K562 (cell line): Measurements from ENCODE around the gene FAM234A. TPM values are rescaled to one million over a fixed set of nuclear protein-coding genes. Genes with fewer than 3 reads are reported as not detected.
A peak's percentile ranks its signal among the peaks of the same experiment; 100 is the strongest.

Experiments used
- DDX20 ChIP-seq: fragments of 450-650 bp; IDR thresholded peaks from 2 replicates; pipeline ENCODE4 v1.6.1; 2016; ENCODE audit warnings: missing genetic modification characterization, low read depth, mild to moderate bottlenecking, missing compliant biosample characterization, moderate library complexity
- ILK ChIP-seq: fragments of 450-650 bp; IDR thresholded peaks from 2 replicates; pipeline ENCODE4 v1.6.1; 2016; ENCODE audit warnings: missing genetic modification characterization, low read depth, mild to moderate bottlenecking, missing compliant biosample characterization, moderate library complexity, borderline replicate concordance
- KAT2B ChIP-seq: IDR thresholded peaks from one replicate; pipeline ENCODE4 v1.6.1; 2012; ENCODE audit warnings: low read depth, mild to moderate bottlenecking, control low read depth, inconsistent platforms, low read length, moderate library complexity
- MCM2 ChIP-seq: fragments of 450-650 bp; IDR thresholded peaks from 2 replicates; pipeline ENCODE4 v1.6.1; 2017; ENCODE audit warnings: low read depth, mild to moderate bottlenecking
- MYC ChIP-seq, 2 experiments: fragments of 250-450 bp in 1 of 2; sonication (Bioruptor Pico) in 1 of 2; IDR thresholded peaks; 2 replicates each; pipeline versions ENCODE4 v1.5.1 to v1.6.1; 2012 to 2021; ENCODE audit warnings: low read depth in 2 of 2, borderline replicate concordance in 1 of 2, improper control_type of control experiment in 1 of 2, low read length in 1 of 2, mild to moderate bottlenecking in 1 of 2, moderate library complexity in 1 of 2
- PTRF ChIP-seq: fragments of 450-650 bp; IDR thresholded peaks from 2 replicates; pipeline ENCODE4 v1.6.1; 2016; ENCODE audit warnings: mild to moderate bottlenecking, missing genetic modification characterization, missing compliant biosample characterization
- RNF219 ChIP-seq: fragments of 250-450 bp; sonication (Bioruptor Pico); IDR thresholded peaks from 2 replicates; pipeline ENCODE4 v1.5.0; 2022; ENCODE audit warnings: mild to moderate bottlenecking
- TFE3 ChIP-seq: fragments of 450-650 bp; formaldehyde crosslinking; IDR thresholded peaks from 2 replicates; pipeline ENCODE4 v1.4.0; 2020; ENCODE audit warnings: mild to moderate bottlenecking, mixed read lengths
- ZNF764 ChIP-seq: fragments of 250-450 bp; sonication (Bioruptor Pico); IDR thresholded peaks from 2 replicates; pipeline ENCODE4 v1.4.0; 2020; ENCODE audit warnings: low read depth, mild to moderate bottlenecking, moderate library complexity
- ZNF79 ChIP-seq: fragments of 250-450 bp; sonication (Bioruptor Pico); IDR thresholded peaks from 2 replicates; pipeline ENCODE4 v1.4.0; 2020; ENCODE audit warnings: low read depth, mild to moderate bottlenecking, moderate library complexity
- ZSCAN29 ChIP-seq: fragments of 450-650 bp; IDR thresholded peaks from 2 replicates; pipeline ENCODE4 v1.6.1; 2017
- polyA plus RNA-seq, 8 experiments: library from polyadenylated mRNA; depleted of rRNA in 4 of 8; stranded (reverse) in 5 of 8; unstranded in 3 of 8; fragments of >200 nt; fragmentation: Nextera tagmentation in 2 of 8; fragmentation: Illumina TruSeq in 1 of 8; extraction: Ambion mirVana in 2 of 8; extraction: Trizol in 1 of 8; gene quantifications; 2 replicates each; pipeline versions ENCODE4 v1.2.1 to v1.2.3, GENCODE V29; 2011 to 2014; ENCODE audit warnings: inconsistent platforms in 1 of 8, missing spikeins in 1 of 8
- total RNA-seq, 7 experiments: library from RNA; depleted of rRNA in 6 of 7; stranded (reverse); fragments of >200 nt in 6 of 7; fragmentation: Illumina TruSeq in 2 of 7; extraction: Trizol in 2 of 7; gene quantifications; 2 replicates each; pipeline versions ENCODE4 v1.2.1 to v1.2.3, GENCODE V29; 2011 to 2021; ENCODE audit warnings: low replicate concordance in 1 of 7
- TF ChIP-seq, protein P1 (sequence below): fragments of 200-800 bp; sonication (Bioruptor generic); IDR thresholded peaks from 2 replicates; pipeline ENCODE4 v1.6.1; 2016; ENCODE audit warnings: missing genetic modification characterization, missing compliant biosample characterization
- TF ChIP-seq, protein P2 (sequence below): conservative IDR thresholded peaks from 2 replicates; pipeline ENCODE4 v1.6.1; 2011; ENCODE audit warnings: low read depth, mild to moderate bottlenecking, low read length; ENCODE audit not compliant: control insufficient read depth
- TF ChIP-seq, protein P3 (sequence below): fragments of 450-650 bp; IDR thresholded peaks from 2 replicates; pipeline ENCODE4 v1.6.1; 2016; ENCODE audit warnings: missing biosample characterization, missing genetic modification characterization

FAM234A gene
- total and polyA plus RNA-seq, 9 of the 15 experiments (the other 6 are each of a cell fraction or from before 2014, with no cell fraction given) = 1.0 to 47.9 (median 15.0) TPM

DNA sequence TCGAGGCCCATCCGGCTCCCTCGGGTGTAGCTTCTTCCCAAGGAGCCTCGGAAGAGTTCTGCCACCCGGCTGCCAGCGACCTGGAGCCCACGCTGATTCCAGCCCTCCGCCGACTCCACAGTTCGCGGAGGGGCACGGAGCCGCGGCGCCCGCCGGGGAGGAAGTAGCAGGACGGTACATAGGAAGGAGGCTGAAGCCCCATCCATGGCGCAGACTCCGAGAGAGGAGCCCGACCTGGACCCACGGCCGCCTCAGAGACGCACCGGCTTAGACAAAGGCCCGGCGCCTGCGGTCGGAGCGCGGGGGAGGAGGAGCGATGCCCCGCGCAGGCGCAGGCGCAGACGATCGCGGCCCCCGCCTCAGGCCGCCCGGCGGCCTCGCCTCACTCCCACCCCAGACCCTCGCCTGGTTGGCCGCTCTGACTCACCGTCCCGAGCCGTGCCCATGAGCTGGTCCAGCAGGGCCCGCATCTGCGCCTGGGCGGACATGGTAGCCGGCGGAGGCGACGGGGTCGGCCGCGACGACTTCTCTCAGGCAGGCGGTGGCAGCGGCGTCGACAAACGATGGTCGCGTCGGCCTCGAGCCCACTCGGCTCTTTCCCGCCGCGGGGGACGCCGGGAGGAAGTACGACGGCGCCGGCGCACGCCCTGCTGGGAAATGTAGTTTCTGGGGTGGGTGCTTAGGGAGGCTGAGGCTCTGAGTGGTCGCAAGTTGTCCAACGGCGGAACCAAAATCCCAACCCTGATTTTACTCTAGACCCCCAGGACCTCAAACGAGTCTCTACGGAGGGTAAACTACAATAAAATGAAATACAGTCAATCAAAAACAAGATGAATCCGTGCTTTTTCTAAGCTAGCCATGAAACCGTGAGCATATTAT lies 5.5 kb upstream of the FAM234A start, which contains the start of gene LUC7L (continued):
- no peak for TF ChIP-seq ZSCAN29
- no peak for TF ChIP-seq RNF219
- TF ChIP-seq, protein P1, sequence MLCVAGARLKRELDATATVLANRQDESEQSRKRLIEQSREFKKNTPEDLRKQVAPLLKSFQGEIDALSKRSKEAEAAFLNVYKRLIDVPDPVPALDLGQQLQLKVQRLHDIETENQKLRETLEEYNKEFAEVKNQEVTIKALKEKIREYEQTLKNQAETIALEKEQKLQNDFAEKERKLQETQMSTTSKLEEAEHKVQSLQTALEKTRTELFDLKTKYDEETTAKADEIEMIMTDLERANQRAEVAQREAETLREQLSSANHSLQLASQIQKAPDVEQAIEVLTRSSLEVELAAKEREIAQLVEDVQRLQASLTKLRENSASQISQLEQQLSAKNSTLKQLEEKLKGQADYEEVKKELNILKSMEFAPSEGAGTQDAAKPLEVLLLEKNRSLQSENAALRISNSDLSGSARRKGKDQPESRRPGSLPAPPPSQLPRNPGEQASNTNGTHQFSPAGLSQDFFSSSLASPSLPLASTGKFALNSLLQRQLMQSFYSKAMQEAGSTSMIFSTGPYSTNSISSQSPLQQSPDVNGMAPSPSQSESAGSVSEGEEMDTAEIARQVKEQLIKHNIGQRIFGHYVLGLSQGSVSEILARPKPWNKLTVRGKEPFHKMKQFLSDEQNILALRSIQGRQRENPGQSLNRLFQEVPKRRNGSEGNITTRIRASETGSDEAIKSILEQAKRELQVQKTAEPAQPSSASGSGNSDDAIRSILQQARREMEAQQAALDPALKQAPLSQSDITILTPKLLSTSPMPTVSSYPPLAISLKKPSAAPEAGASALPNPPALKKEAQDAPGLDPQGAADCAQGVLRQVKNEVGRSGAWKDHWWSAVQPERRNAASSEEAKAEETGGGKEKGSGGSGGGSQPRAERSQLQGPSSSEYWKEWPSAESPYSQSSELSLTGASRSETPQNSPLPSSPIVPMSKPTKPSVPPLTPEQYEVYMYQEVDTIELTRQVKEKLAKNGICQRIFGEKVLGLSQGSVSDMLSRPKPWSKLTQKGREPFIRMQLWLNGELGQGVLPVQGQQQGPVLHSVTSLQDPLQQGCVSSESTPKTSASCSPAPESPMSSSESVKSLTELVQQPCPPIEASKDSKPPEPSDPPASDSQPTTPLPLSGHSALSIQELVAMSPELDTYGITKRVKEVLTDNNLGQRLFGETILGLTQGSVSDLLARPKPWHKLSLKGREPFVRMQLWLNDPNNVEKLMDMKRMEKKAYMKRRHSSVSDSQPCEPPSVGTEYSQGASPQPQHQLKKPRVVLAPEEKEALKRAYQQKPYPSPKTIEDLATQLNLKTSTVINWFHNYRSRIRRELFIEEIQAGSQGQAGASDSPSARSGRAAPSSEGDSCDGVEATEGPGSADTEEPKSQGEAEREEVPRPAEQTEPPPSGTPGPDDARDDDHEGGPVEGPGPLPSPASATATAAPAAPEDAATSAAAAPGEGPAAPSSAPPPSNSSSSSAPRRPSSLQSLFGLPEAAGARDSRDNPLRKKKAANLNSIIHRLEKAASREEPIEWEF = no peak
- TF ChIP-seq PTRF (tag) = no peak
- TF ChIP-seq ZNF79 (CRISPR knock-in tag) = no peak
- TF ChIP-seq, protein P2, sequence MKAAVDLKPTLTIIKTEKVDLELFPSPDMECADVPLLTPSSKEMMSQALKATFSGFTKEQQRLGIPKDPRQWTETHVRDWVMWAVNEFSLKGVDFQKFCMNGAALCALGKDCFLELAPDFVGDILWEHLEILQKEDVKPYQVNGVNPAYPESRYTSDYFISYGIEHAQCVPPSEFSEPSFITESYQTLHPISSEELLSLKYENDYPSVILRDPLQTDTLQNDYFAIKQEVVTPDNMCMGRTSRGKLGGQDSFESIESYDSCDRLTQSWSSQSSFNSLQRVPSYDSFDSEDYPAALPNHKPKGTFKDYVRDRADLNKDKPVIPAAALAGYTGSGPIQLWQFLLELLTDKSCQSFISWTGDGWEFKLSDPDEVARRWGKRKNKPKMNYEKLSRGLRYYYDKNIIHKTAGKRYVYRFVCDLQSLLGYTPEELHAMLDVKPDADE = peak; percentile 97
- no peak for TF ChIP-seq MCM2
- no peak; the same call in none of the 2 replicates for TF ChIP-seq MYC (IDR thresholded peaks at IDR 0.05; ENCODE audit: low read depth, low read length)
- TF ChIP-seq MYC (CRISPR knock-in tag; IDR thresholded peaks at IDR 0.05; ENCODE audit: borderline replicate concordance, low read depth) = peak; percentile 29; the same call in 1 of the 2 replicates
- TF ChIP-seq ILK (tag) = no peak
- TF ChIP-seq, protein P3, sequence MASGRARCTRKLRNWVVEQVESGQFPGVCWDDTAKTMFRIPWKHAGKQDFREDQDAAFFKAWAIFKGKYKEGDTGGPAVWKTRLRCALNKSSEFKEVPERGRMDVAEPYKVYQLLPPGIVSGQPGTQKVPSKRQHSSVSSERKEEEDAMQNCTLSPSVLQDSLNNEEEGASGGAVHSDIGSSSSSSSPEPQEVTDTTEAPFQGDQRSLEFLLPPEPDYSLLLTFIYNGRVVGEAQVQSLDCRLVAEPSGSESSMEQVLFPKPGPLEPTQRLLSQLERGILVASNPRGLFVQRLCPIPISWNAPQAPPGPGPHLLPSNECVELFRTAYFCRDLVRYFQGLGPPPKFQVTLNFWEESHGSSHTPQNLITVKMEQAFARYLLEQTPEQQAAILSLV = no peak
- TF ChIP-seq ZNF764 (CRISPR knock-in tag) = no peak; the same call in 1 of the 2 replicates
- no peak for TF ChIP-seq TFE3
- TF ChIP-seq KAT2B = no peak
- no peak for TF ChIP-seq DDX20 (tag)
